Activated T-cell treated with anti-CD3 and anti-CD28 coated beads, Interleukin-2, amount 50 U/mL, for 1 hour (primary cell): ENCODE results near the gene BRAT1.

ENCODE experiments used
- DNase-seq: peaks from one replicate; pipeline ENCODE4 v3.0.0-alpha.2; 2020

The BRAT1 gene

GRCh38 chr7:2522780-2523433 lies 32.4 kb downstream of the BRAT1 start:
- DNase-seq = peak; percentile 45

- DNase-seq = peak; percentile 72
These were observed 33.3 kb downstream of the BRAT1 start for GRCh38 chr7:2521952-2522591.

GRCh38 chr7:2521341-2521745 lies 34.0 kb downstream of the BRAT1 start:
- peak; percentile 46 for DNase-seq

- DNase-seq = peak; percentile 38
These were observed 34.5 kb downstream of the BRAT1 start for GRCh38 chr7:2520761-2521290.

- peak; percentile 49 for DNase-seq
These were observed 35.1 kb downstream of the BRAT1 start for GRCh38 chr7:2520131-2520760.

- DNase-seq = peak; percentile 87
These were observed 36.0 kb downstream of the BRAT1 start, which contains the start of gene LFNG for GRCh38 chr7:2519119-2519930. Gene LFNG (plus strand): TSS chr7:2519774. CDS start chr7:2519862, 88 bp downstream.

- DNase-seq = no peak
These were observed 36.6 kb downstream of the BRAT1 start for GRCh38 chr7:2518737-2519118.

- no peak for DNase-seq
These were observed 37.4 kb downstream of the BRAT1 start for GRCh38 chr7:2517678-2518507.

- DNase-seq = no peak
These were observed 38.3 kb downstream of the BRAT1 start for GRCh38 chr7:2517026-2517425.

- DNase-seq = no peak
These were observed 39.1 kb downstream of the BRAT1 start for GRCh38 chr7:2516194-2516555.

- no peak for DNase-seq
These were observed 39.7 kb downstream of the BRAT1 start for GRCh38 chr7:2515424-2516193.

GRCh38 chr7:2514473-2515423 lies 40.6 kb downstream of the BRAT1 start:
- DNase-seq = no peak

- no peak for DNase-seq
These were observed 41.6 kb downstream of the BRAT1 start for GRCh38 chr7:2513702-2514101.

GRCh38 chr7:2512713-2513112 lies 42.6 kb downstream of the BRAT1 start:
- DNase-seq = no peak

GRCh38 chr7:2512179-2512661 lies 43.1 kb downstream of the BRAT1 start:
- DNase-seq = peak; percentile 39

GRCh38 chr7:2511769-2512168 lies 43.6 kb downstream of the BRAT1 start:
- DNase-seq = no peak

GRCh38 chr7:2510909-2511768 lies 44.2 kb downstream of the BRAT1 start:
- peak; percentile 66 for DNase-seq

GRCh38 chr7:2510130-2510776 lies 45.1 kb downstream of the BRAT1 start:
- DNase-seq = no peak
